ENCODE measurements around the gene PRKG1. TPM values are rescaled to one million over a fixed set of nuclear protein-coding genes. Genes with fewer than 3 reads are reported as not detected.
"Not testable (repeated sequence)": the region's sequence is repeated elsewhere in the genome, so short reads cannot be mapped to it uniquely, and the experiment has no call there.

The PRKG1 gene
- total RNA-seq, 4 donors from 2014 or later = 24.0 to 89.1 (median 45.7) TPM

DNA sequence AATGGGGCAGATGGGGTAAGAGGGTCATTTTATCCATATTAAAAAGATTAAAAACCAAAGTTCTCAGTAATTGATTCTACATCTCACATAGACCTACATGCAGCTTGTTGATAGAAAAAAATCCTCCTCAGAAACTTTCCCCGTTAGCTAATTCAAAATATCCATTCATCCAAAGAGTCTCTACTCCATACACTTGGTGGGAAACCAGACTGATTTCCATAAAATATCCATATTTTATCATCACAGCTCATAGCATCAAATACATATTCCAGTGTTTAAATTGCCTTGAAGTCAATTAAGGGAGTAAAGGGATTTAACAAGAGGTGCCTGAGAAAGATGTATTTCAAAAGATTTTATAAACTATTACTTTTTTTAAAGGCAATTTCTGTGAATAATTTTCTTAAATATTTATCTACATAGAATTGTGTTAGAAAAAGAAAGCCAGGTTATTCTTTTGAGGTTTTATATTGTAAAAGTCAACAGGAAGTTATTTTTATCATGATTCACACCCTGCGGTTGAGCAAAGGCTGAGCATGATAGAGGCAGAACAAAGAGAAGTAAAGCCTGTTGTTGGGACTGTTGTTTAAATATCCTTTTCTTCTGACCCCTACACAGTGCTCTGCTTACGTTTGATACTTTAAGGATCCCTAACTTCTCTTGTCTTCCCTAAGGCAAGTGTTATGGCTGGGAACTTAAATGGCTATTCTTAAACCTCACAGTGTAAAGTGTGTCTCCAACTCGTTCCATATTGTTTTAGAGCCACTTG is 266.7 kb downstream of the PRKG1 start:
- no peaks in the 10 kb centered on the region for H3K4me1 ChIP-seq
- H3K27ac ChIP-seq = peak overlapping the region in 1 of 4 donors; percentile 32
- TF ChIP-seq, protein P1, sequence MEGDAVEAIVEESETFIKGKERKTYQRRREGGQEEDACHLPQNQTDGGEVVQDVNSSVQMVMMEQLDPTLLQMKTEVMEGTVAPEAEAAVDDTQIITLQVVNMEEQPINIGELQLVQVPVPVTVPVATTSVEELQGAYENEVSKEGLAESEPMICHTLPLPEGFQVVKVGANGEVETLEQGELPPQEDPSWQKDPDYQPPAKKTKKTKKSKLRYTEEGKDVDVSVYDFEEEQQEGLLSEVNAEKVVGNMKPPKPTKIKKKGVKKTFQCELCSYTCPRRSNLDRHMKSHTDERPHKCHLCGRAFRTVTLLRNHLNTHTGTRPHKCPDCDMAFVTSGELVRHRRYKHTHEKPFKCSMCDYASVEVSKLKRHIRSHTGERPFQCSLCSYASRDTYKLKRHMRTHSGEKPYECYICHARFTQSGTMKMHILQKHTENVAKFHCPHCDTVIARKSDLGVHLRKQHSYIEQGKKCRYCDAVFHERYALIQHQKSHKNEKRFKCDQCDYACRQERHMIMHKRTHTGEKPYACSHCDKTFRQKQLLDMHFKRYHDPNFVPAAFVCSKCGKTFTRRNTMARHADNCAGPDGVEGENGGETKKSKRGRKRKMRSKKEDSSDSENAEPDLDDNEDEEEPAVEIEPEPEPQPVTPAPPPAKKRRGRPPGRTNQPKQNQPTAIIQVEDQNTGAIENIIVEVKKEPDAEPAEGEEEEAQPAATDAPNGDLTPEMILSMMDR (IDR thresholded peaks at IDR 0.05) = no peak
- no peak for TF ChIP-seq POLR2A (IDR thresholded peaks at IDR 0.05)
- H3K36me3 ChIP-seq = no peaks in the 10 kb centered on the region
- H3K4me3 ChIP-seq = no peak overlapping the region
- no peaks in the 10 kb centered on the region for H3K27me3 ChIP-seq
- no peaks in the 10 kb centered on the region for H3K9me3 ChIP-seq
- DNase-seq = no peak

DNA sequence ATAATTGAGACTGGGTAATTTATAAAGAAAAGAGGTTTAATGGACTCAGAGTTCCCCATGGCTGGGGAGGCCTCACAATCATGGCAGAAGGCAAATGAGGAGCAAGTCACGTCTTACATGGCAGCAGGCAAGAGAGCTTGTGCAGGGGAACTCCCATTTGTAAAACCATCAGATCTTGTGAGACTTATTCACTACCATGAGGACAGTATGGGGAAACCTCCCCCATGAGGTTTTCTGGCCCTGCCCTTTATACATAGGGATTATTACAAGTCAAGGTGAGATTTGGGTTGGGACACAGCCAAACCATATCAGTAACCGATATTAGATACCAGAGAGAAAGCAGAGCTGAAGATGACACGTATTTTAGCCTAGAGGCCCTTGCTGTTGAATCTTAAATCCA is 267.5 kb downstream of the PRKG1 start:
- not testable (repeated sequence) for DNase-seq, H3K9me3 ChIP-seq, H3K4me3 ChIP-seq, H3K4me1 ChIP-seq, H3K27me3 ChIP-seq, H3K36me3 ChIP-seq
- H3K27ac ChIP-seq = peak overlapping the region in 1 of 4 donors; percentile 32

DNA sequence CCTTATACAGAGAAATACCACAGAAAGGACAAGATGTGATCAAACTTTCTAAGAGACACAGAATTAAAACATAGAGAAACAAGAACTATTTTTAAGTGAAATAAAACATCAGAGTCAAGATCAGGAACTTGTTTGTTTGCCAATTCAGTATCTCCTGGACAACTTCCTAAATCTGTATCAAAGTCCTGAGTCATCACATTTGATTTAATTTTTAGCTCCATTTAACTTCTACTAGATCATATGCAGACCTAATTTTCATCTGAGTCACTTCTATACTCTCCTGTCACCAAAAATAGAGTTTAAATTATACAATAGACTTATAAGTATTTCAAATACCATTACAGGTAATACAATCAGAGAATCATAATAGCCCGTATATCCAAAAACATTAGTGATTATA is 268.1 kb downstream of the PRKG1 start:
- no peaks in the 10 kb centered on the region for H3K9me3 ChIP-seq
- no peaks in the 10 kb centered on the region for H3K27me3 ChIP-seq
- no peak overlapping the region for H3K4me3 ChIP-seq
- H3K4me1 ChIP-seq = no peaks in the 10 kb centered on the region
- no peaks in the 10 kb centered on the region for H3K36me3 ChIP-seq
- no peak for DNase-seq
- H3K27ac ChIP-seq = no peak overlapping the region
- TF ChIP-seq, protein P1 (IDR thresholded peaks at IDR 0.05) = no peak

DNA sequence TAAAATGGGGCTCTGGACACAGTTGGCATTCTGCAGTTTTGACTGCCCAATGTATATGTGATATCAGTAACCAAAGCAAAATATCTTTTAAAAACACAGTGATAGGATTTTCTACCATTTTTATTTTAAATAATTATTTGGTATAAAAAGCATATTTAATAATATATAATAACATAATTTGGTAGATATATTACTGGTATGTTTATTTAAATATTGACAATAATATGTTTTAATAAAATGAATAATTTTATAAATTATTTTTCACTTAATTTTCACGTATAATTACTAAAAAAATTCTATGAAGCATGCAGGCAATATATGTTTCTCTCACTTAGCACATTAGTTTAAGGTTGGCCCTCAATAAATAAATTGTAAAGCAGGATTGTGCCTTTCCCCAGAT is 269.1 kb downstream of the PRKG1 start:
- Histone ChIP-seq H3K27me3 (no peaks in the 10 kb centered on the region), H3K36me3 (no peaks in the 10 kb centered on the region), H3K27ac (no peak overlapping the region), H3K4me3 (no peak overlapping the region), H3K4me1 (no peaks in the 10 kb centered on the region), H3K9me3 (no peaks in the 10 kb centered on the region)
- no peak for DNase-seq
- TF ChIP-seq, protein P1 (IDR thresholded peaks at IDR 0.05) = no peak
- TF ChIP-seq POLR2A (IDR thresholded peaks at IDR 0.05) = no peak

DNA sequence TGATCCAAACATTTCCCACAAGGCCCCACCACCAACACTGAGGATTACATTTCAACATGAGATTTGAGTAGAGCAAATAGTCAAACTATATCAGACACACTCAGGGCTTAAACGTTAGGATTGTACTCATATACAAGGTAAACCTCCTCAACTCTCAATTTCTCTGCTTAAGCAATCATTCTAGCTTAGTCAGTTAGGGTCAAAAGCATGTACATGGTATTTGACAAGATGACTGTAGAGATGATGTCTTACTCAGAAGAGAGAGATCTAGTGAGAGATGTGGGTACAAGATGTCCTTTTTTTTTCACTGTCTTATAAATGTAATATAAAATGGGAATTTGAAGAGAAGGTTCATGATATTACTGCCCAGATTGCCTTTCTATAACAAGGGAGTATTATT is 270.1 kb downstream of the PRKG1 start:
- Histone ChIP-seq H3K9me3 (no peaks in the 10 kb centered on the region), H3K27me3 (no peaks in the 10 kb centered on the region), H3K36me3 (no peaks in the 10 kb centered on the region), H3K4me3 (no peak overlapping the region), H3K27ac (no peak overlapping the region), H3K4me1 (no peaks in the 10 kb centered on the region)
- DNase-seq = no peak
- no peak for TF ChIP-seq POLR2A (IDR thresholded peaks at IDR 0.05)
- TF ChIP-seq, protein P1 (IDR thresholded peaks at IDR 0.05) = no peak

DNA sequence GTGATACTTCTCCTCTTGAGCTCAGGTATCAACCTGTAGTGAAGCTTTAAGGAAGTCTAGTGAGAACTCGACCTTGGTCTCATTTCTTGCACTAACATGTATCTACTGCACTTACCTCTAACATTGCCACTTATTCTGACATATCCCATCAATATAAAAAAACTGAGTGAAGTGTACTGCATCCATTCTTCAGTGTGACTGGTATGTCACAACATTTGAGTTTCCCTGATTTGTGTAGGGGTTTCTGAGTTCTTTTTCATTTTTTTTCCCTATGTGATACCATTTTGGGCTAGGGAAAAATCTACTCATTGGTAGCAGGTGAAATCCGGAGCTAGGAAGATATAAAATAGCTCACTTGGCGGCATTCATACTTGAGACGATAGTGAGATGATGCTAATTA is 274.3 kb downstream of the PRKG1 start:
- H3K4me1 ChIP-seq = no peaks in the 10 kb centered on the region
- no peak overlapping the region for H3K4me3 ChIP-seq
- H3K27me3 ChIP-seq = no peaks in the 10 kb centered on the region
- no peak overlapping the region for H3K27ac ChIP-seq
- no peak for DNase-seq
- TF ChIP-seq, protein P1 (IDR thresholded peaks at IDR 0.05) = no peak
- TF ChIP-seq POLR2A (IDR thresholded peaks at IDR 0.05) = no peak
- H3K9me3 ChIP-seq = no peaks in the 10 kb centered on the region
- H3K36me3 ChIP-seq = no peaks in the 10 kb centered on the region

Data from Peyer's patch (tissue), 4 donors.